Fibroblast of mammary gland (primary cell): ENCODE data around the gene EPN1.

Experiments used
- DNase-seq: peaks from one replicate; pipeline ENCODE4 v3.0.0-alpha.2; 2010; ENCODE audit warnings: low read depth
- H3K4me3 ChIP-seq: 2 replicates; pipeline ENCODE4 v1.5.1; 2011; ENCODE audit warnings: low read depth, mild to moderate bottlenecking, low read length, moderate library complexity; ENCODE audit not compliant: control insufficient read depth
- TF ChIP-seq, protein P1 (sequence below): conservative IDR thresholded peaks from 2 replicates; pipeline ENCODE4 v1.5.1; 2011; ENCODE audit warnings: low read depth, low read length, inconsistent platforms; ENCODE audit not compliant: control insufficient read depth, insufficient read depth

Gene EPN1

DNA sequence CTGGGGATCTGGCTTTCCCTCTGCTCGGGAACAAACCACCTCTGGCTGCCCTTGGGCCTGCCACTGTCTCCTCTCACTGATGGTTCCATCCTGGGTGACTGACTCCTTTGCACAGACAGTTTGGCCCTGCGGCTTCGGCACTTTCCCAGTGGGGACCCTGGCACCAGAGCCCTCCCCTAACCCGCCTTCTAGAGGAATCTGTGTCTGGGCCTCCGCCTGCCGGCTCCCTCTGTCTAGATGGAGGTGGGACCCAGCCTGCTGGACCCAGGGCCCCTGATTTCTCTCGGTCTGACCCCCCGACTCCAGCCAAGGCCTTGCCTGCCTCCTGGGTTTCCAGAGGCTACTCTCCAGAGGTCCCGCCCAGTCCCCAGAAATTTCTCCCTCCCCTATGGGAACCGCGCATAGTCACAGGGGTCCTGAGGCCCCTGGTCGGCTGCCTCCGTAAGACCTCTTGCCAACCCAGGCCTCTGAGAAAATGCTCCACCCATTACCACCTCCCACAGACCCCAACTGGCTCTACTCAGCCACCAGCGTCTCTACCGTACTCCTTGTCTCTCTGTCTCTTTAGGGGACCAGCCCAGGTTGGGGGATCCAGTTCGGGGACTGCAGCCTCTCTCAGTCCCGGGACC is 24.3 kb upstream of the EPN1 start:
- no peak for DNase-seq
- H3K4me3 ChIP-seq, result no peak overlapping the region
- TF ChIP-seq, protein P1, sequence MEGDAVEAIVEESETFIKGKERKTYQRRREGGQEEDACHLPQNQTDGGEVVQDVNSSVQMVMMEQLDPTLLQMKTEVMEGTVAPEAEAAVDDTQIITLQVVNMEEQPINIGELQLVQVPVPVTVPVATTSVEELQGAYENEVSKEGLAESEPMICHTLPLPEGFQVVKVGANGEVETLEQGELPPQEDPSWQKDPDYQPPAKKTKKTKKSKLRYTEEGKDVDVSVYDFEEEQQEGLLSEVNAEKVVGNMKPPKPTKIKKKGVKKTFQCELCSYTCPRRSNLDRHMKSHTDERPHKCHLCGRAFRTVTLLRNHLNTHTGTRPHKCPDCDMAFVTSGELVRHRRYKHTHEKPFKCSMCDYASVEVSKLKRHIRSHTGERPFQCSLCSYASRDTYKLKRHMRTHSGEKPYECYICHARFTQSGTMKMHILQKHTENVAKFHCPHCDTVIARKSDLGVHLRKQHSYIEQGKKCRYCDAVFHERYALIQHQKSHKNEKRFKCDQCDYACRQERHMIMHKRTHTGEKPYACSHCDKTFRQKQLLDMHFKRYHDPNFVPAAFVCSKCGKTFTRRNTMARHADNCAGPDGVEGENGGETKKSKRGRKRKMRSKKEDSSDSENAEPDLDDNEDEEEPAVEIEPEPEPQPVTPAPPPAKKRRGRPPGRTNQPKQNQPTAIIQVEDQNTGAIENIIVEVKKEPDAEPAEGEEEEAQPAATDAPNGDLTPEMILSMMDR, result no peak

DNA sequence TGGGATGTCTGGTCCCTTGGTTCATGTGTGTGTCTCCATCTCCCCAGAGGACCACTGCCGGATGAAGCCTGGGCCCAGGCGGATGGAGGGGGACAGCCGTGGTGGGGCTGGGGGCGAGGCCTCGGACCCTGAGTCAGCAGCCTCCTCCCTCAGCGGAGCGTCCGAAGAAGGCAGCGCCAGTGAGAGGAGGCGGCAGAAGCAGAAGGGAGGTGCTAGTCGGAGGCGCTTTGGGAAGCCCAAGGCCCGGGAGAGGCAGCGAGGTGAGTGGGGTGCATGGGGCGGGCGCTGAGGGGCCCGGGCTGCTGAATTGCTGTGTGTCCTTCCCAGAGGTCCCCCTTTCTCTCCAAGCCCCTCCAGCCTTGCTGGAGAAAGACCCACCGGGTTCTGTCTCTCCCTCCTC is 23.8 kb upstream of the EPN1 start:
- no peak for DNase-seq
- no peak overlapping the region for H3K4me3 ChIP-seq
- TF ChIP-seq, protein P1, result no peak

DNA sequence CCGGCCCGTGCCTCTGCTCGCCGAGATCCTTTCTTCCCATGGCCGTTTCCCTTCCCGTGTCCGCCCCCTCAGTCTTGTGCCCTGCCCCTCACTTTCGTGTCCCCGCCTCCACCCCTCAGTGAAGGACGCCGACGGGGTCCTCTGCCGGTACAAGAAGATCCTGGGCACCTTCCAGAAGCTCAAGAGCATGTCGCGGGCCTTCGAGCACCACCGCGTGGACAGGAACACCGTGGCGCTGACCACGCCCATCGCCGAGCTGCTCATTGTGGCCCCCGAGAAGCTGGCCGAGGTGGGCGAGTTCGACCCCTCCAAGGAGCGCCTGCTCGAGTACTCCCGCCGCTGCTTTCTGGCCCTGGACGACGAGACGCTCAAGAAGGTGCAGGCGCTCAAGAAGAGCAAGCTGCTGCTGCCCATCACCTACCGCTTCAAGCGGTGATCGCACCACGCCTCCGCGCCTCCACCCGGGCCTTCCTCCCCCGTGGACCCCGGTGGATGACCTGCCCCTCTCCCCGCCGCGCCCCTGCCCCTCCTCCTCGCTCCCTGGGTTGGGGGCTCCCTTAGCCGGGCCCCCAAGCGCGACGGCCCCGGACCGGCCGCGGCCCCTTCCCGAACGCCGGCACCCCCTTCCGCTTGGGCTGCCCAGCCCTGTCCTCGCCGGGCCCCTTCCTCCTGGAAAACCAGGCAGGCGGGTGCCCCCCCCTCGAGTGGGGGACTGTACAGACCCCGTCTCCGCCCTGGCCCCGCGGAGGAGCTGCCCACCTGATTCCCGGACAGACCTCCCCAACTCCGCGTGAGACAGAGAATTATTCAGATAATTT is 22.5 kb upstream of the EPN1 start:
- TF ChIP-seq, protein P1, result no peak
- no peak overlapping the region for H3K4me3 ChIP-seq

DNA sequence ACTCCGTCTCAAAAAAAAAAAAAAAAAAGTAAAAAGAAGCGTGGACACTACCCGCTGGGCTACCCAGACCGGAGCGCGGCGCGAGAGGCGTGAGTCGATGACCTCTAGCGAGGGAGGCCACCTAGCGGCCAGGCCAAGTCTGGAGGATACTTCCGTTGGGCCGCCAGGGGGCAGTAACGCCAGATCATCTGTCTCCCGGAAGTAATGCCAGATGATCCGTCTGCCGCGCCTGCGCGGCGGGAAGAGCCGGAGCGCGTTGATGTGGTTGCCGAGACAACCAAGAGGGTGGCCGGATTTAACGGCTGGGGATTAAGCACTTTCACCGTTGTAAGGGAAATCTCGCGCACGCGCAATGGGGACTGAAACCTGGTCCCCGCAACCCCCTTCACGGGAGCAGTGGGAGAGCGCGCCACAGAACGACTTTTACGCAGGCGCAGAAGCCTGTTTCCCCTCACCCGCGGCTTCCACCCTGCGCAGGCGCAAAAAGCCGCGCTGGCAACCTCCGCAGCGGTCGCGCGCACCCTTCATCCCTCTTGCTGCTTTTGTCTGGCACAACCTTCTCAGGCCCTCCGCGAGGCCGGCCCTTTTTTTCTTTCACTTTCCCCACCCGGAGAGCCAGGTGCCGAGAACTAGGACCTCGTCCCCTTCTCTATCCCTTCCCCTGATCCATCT is 21.2 kb upstream of the EPN1 start:
- peak; percentile 98 for DNase-seq
- TF ChIP-seq, protein P1, result peak; percentile 99
- peak overlapping the region; percentile 93 for H3K4me3 ChIP-seq

More for the DNA sequence above, 22.5 kb upstream of the EPN1 start:
- no peak for DNase-seq

DNA sequence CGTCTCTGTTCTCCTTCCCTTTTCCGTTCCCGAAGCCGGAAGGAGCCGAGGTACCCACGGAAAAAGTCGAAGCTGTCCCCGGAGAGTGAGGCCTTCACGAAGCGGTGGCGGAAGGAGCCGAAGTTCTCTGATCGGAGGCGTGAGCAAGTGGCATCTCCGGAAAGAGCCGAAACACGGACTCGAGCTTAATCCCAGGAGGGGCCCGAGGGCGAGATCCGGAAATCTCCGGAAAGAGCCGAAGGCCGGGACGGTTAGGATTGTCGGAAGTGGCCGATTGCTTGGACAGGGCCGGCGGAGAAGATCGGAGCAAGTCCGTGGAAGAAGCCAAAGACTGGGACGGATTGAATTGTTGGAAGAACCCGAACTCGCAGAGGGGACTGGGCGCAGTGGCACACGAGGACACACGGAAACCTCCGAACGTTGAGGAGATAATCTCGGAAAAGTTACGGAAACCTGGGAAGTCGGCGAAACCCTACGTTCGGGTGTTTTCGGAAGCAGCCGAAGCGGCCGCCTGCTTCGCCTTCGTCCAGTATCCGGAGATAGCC is 20.6 kb upstream of the EPN1 start:
- DNase-seq, result peak; percentile 99
- peak overlapping the region; percentile 93 for H3K4me3 ChIP-seq
- TF ChIP-seq, protein P1, result no peak

DNA sequence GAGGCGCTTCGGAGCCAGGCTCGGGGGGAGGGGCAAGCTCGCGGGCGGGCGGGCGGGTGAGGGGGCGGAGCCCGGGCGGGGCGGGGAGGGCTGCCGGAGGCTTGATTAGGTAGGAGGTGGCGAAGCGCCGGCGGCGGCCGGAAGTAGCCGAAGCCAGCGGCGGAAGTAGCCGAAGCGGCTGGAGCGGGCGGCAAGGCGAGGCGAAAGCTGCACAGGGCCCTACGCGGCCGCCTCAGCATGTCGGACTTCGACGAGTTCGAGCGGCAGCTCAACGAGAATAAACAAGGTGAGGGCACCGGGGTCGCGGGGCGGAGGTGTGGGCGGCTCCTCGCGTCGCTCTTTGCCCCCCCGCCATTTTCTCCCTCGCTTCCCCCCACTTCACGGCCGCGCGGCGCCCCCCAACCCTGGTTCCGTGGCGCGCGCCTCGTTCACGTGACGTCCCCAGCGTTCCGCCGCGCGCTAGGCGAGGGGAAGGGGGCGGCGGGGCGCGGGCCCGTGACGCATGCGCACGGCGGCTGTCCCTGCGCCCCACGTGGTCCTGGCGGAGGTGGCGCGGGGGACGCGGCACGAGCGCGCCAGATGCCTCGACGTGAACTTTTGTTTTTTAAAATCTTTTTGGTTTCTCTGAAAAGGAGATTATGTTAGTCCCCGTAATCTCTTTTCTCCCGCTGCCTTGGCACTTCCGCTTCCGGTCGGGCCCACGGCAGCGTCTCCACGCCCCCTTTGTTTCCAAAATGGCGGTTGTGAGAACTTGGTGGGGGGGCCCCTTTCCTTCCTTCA is 20.0 kb upstream of the EPN1 start, which contains the start of gene U2AF2:
U2AF2 (plus strand) TSS at position 168 of the 780 bp plus-strand sequence; CDS start at position 238, 70 bp downstream.
- TF ChIP-seq, protein P1, result no peak
- DNase-seq, result peak; percentile 65
- peak within 1 kb of the TSS; percentile 93 for H3K4me3 ChIP-seq
